Astrocyte (in vitro differentiated cells and primary cell): Measurements from ENCODE around the gene ZFR2. TPM values are rescaled to one million over a fixed set of nuclear protein-coding genes. Genes with fewer than 3 reads are reported as not detected.

Experiments
- DNase-seq: peaks from one replicate; pipeline ENCODE4 v3.0.0-alpha.2; 2010; ENCODE audit warnings: low read depth
- FAIRE-seq: peaks from 2 replicates; lab custom pipeline; 2011; peaks lifted over from hg19 to GRCh38; lab: Jason Lieb, UNC
- H2AFZ ChIP-seq: 2 replicates; pipeline ENCODE4 v1.6.0; 2012; ENCODE audit warnings: low read depth, low read length, inconsistent platforms
- H3K27ac ChIP-seq: 2 replicates; pipeline ENCODE4 v1.5.1; 2011; ENCODE audit warnings: low read depth, low read length, inconsistent platforms
- H3K27me3 ChIP-seq: 2 replicates; pipeline ENCODE4 v1.6.0; 2011; ENCODE audit warnings: low read length, inconsistent platforms; ENCODE audit not compliant: insufficient read depth
- H3K36me3 ChIP-seq: 2 replicates; pipeline ENCODE4 v1.5.1; 2011; ENCODE audit warnings: low read length, inconsistent platforms; ENCODE audit not compliant: insufficient read depth
- H3K4me1 ChIP-seq: 2 replicates; pipeline ENCODE4 v1.5.1; 2011; ENCODE audit warnings: low read length, inconsistent platforms; ENCODE audit not compliant: insufficient read depth
- H3K4me2 ChIP-seq: 2 replicates; pipeline ENCODE4 v1.6.0; 2012; ENCODE audit warnings: low read length, inconsistent platforms
- H3K4me3 ChIP-seq: 2 replicates; pipeline ENCODE4 v1.5.1; 2011; ENCODE audit warnings: low read depth, mild to moderate bottlenecking, low read length, inconsistent platforms; ENCODE audit not compliant: insufficient read depth
- H3K79me2 ChIP-seq: 2 replicates; pipeline ENCODE4 v1.6.0; 2012; ENCODE audit warnings: mild to moderate bottlenecking, low read length, inconsistent platforms; ENCODE audit not compliant: insufficient read depth
- H3K9ac ChIP-seq: 2 replicates; pipeline ENCODE4 v1.6.0; 2012; ENCODE audit warnings: mild to moderate bottlenecking, low read length, inconsistent platforms
- H3K9me3 ChIP-seq: 2 replicates; pipeline ENCODE4 v1.5.1; 2012; ENCODE audit warnings: low read depth, mild to moderate bottlenecking, low read length, inconsistent platforms; ENCODE audit not compliant: insufficient read depth
- H4K20me1 ChIP-seq: 2 replicates; pipeline ENCODE4 v1.6.0; 2012; ENCODE audit warnings: low read length, inconsistent platforms; ENCODE audit not compliant: insufficient read depth
- H3K27ac Mint-ChIP-seq: one replicate; pipeline ENCODE4 v1.8.0; 2021; ENCODE audit warnings: mild to moderate bottlenecking, mixed read lengths; ENCODE audit not compliant: unreplicated experiment
- H3K27me3 Mint-ChIP-seq: one replicate; pipeline ENCODE4 v1.8.0; 2021; ENCODE audit warnings: low read depth, mixed read lengths; ENCODE audit not compliant: unreplicated experiment
- H3K36me3 Mint-ChIP-seq: one replicate; pipeline ENCODE4 v1.8.0; 2021; ENCODE audit warnings: low read depth, mixed read lengths; ENCODE audit not compliant: unreplicated experiment
- H3K4me1 Mint-ChIP-seq: one replicate; pipeline ENCODE4 v1.8.0; 2021; ENCODE audit warnings: low read depth, mixed read lengths; ENCODE audit not compliant: unreplicated experiment
- H3K4me3 Mint-ChIP-seq: one replicate; pipeline ENCODE4 v1.8.0; 2021; ENCODE audit warnings: mild to moderate bottlenecking, moderate library complexity, mixed read lengths; ENCODE audit not compliant: unreplicated experiment
- H3K9me3 Mint-ChIP-seq: one replicate; pipeline ENCODE4 v1.8.0; 2021; ENCODE audit warnings: mild to moderate bottlenecking, mixed read lengths; ENCODE audit not compliant: unreplicated experiment
- EZH2 ChIP-seq: IDR thresholded peaks from 2 replicates; pipeline ENCODE4 v1.6.1; 2012; ENCODE audit warnings: mild to moderate bottlenecking, low read length, inconsistent platforms; ENCODE audit not compliant: insufficient read depth
- total RNA-seq: library from RNA; stranded (reverse); gene quantifications from 2 replicates; pipeline ENCODE4 v1.2.1, GENCODE V29; 2021
- TF ChIP-seq, protein P1 (sequence below): IDR thresholded peaks from 2 replicates; pipeline ENCODE4 v1.5.1; 2011; ENCODE audit warnings: low read depth, mild to moderate bottlenecking, inconsistent platforms, low read length, moderate library complexity; ENCODE audit not compliant: insufficient read depth

ZFR2 gene
- total RNA-seq, 1 donor from 2014 or later: 2.0 TPM

DNA sequence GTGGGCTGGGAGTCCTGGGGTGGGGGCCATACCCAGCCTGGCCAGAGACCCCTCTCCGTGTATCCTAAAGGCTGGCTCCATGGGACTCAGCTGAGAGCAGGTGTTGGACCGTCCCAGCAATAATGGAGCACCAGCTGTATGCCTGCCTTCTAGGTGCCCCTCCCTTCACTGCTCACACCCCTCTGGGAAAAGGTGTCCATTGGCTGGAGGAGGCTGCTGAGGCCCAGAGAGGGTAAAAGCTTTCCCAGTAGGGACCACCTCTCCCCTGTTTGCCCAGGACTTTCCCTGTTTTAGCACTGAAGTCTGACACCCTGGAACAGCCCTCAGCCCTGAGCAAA, 93.5 kb downstream of the ZFR2 start:
- H3K4me1 ChIP-seq: no peaks in the 10 kb centered on the region

DNA sequence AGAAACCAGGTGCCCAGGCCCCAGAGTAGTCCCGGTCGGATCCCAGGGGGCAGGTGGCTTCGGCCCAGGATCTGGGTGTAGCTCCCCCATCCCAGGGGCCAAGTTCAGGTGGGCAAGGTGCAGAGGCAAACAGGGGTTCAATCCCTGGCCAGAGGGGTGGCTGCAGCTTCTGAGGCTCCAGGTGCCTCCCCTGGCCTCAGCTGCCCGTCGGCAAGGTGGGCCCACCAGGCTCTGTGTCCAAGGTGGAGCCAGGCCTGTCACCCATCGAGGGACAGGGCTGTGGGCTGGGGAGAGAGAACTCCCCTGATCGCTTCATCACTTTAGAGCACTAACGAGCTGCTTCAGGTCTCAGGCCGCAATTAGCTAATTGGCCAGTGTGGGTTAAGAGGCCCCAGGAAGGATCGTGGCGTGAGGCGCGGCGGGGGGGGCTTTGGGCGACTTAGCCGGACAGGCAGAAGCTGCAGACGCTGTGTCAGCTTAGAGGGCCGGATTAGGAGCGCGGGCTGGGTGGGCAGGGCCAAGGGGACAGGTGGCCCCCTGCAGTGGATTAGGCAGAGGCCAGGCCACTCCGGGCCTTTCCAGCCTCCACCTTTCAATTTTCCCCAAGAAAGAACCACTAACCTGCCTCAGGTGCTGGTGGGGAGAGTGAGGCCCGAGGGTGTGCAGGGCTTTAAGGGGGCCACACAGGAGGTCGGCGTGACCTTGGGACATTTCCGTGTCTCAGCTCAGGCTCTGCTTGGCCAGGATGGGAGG, 94.0 kb downstream of the ZFR2 start:
- TF ChIP-seq, protein P1, sequence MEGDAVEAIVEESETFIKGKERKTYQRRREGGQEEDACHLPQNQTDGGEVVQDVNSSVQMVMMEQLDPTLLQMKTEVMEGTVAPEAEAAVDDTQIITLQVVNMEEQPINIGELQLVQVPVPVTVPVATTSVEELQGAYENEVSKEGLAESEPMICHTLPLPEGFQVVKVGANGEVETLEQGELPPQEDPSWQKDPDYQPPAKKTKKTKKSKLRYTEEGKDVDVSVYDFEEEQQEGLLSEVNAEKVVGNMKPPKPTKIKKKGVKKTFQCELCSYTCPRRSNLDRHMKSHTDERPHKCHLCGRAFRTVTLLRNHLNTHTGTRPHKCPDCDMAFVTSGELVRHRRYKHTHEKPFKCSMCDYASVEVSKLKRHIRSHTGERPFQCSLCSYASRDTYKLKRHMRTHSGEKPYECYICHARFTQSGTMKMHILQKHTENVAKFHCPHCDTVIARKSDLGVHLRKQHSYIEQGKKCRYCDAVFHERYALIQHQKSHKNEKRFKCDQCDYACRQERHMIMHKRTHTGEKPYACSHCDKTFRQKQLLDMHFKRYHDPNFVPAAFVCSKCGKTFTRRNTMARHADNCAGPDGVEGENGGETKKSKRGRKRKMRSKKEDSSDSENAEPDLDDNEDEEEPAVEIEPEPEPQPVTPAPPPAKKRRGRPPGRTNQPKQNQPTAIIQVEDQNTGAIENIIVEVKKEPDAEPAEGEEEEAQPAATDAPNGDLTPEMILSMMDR: no peak
- no peak for TF ChIP-seq EZH2
- Mint-ChIP-seq H3K27ac (no peak overlapping the region), H3K4me3 (no peak overlapping the region), H3K4me1 (no peaks in the 10 kb centered on the region), H3K36me3 (peaks cover 3% of the 10 kb centered on the region), H3K27me3 (peaks cover 16% of the 10 kb centered on the region), H3K9me3 (no peaks in the 10 kb centered on the region)
- H3K27ac ChIP-seq: no peak overlapping the region
- no peaks in the 10 kb centered on the region for H3K4me1 ChIP-seq
- H3K9me3 ChIP-seq: no peaks in the 10 kb centered on the region
- H3K4me3 ChIP-seq: no peak overlapping the region
- FAIRE-seq (no peak), DNase-seq (no peak)
- no peak overlapping the region for H3K9ac ChIP-seq
- no peaks in the 10 kb centered on the region for H3K79me2 ChIP-seq
- H3K36me3 ChIP-seq: no peaks in the 10 kb centered on the region
- H3K27me3 ChIP-seq: no peaks in the 10 kb centered on the region
- no peaks in the 10 kb centered on the region for H4K20me1 ChIP-seq
- no peak overlapping the region for H3K4me2 ChIP-seq
- no peak overlapping the region for H2AFZ ChIP-seq

More for the DNA sequence above, 93.5 kb downstream of the ZFR2 start:
- H3K27me3 ChIP-seq: no peaks in the 10 kb centered on the region
- Mint-ChIP-seq H3K4me3 (no peak overlapping the region), H3K27me3 (peaks cover 16% of the 10 kb centered on the region), H3K36me3 (peaks cover 3% of the 10 kb centered on the region), H3K27ac (no peak overlapping the region), H3K9me3 (no peaks in the 10 kb centered on the region), H3K4me1 (no peaks in the 10 kb centered on the region)
- no peak overlapping the region for H2AFZ ChIP-seq
- H3K36me3 ChIP-seq: no peaks in the 10 kb centered on the region
- no peaks in the 10 kb centered on the region for H3K9me3 ChIP-seq
- no peak for DNase-seq
- H3K27ac ChIP-seq: no peak overlapping the region
- H4K20me1 ChIP-seq: no peaks in the 10 kb centered on the region
- H3K79me2 ChIP-seq: no peaks in the 10 kb centered on the region
- no peak for TF ChIP-seq EZH2
- TF ChIP-seq, protein P1: no peak
- no peak for FAIRE-seq
- no peak overlapping the region for H3K4me2 ChIP-seq
- no peak overlapping the region for H3K4me3 ChIP-seq
- H3K9ac ChIP-seq: no peak overlapping the region

DNA sequence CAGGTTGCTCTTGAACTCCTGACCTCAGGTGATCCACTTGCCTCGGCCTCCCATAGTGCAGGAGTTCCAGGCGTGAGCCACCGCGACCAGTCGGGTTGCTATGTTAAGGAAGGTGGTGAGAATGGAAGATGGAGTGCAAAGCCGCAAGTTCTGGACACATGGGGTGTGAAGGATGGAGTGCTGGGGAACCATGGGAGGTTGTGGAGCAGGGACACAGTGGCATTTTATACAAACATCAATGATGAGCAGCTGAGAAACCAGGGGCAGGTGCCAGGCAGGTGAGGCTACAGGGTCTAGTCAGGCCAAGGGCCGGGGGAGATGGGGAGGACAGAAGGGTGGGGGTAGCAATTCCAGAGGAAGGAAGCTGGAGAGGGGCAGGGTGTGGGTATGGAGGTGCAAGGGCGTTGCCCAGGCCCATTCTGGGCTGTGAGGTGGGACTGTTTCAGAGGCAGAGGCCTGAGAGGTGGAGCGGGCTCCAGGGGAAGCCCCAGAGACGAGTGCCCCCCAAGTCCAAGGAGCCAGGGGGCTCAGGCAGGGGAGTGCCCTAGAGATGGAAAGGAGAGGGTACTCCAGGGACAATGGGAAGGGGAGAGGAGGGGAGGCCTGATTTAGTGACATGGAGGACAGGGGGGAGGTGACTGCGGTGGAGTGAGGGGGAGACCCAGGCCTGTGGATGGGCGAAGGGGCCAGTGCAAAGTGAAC, 94.9 kb downstream of the ZFR2 start:
- H3K4me2 ChIP-seq: no peak overlapping the region
- Mint-ChIP-seq H3K27me3 (peaks cover 16% of the 10 kb centered on the region), H3K4me1 (no peaks in the 10 kb centered on the region), H3K9me3 (no peaks in the 10 kb centered on the region), H3K27ac (no peak overlapping the region), H3K36me3 (peaks cover 3% of the 10 kb centered on the region), H3K4me3 (no peak overlapping the region)
- DNase-seq (no peak), FAIRE-seq (no peak)
- H4K20me1 ChIP-seq: no peaks in the 10 kb centered on the region
- no peaks in the 10 kb centered on the region for H3K27me3 ChIP-seq
- no peak overlapping the region for H2AFZ ChIP-seq
- TF ChIP-seq, protein P1: no peak
- no peak for TF ChIP-seq EZH2
- no peaks in the 10 kb centered on the region for H3K36me3 ChIP-seq
- H3K27ac ChIP-seq: no peak overlapping the region
- no peaks in the 10 kb centered on the region for H3K9me3 ChIP-seq
- H3K79me2 ChIP-seq: no peaks in the 10 kb centered on the region
- H3K4me1 ChIP-seq: no peaks in the 10 kb centered on the region
- no peak overlapping the region for H3K4me3 ChIP-seq
- no peak overlapping the region for H3K9ac ChIP-seq
